HG03460 (cell line): ENCODE measurements around the gene CD99L2.
A peak's percentile ranks its signal among the peaks of the same experiment; 100 is the strongest.
"Not testable (repeated sequence)": the region's sequence is repeated elsewhere in the genome, so short reads cannot be mapped to it uniquely, and the experiment has no call there.

Source experiments
- ATAC-seq: cut with Tn5 transposase; IDR thresholded peaks from one replicate; pipeline ENCODE4 v1.9.1; 2021; ENCODE audit not compliant: unreplicated experiment

The CD99L2 gene

DNA sequence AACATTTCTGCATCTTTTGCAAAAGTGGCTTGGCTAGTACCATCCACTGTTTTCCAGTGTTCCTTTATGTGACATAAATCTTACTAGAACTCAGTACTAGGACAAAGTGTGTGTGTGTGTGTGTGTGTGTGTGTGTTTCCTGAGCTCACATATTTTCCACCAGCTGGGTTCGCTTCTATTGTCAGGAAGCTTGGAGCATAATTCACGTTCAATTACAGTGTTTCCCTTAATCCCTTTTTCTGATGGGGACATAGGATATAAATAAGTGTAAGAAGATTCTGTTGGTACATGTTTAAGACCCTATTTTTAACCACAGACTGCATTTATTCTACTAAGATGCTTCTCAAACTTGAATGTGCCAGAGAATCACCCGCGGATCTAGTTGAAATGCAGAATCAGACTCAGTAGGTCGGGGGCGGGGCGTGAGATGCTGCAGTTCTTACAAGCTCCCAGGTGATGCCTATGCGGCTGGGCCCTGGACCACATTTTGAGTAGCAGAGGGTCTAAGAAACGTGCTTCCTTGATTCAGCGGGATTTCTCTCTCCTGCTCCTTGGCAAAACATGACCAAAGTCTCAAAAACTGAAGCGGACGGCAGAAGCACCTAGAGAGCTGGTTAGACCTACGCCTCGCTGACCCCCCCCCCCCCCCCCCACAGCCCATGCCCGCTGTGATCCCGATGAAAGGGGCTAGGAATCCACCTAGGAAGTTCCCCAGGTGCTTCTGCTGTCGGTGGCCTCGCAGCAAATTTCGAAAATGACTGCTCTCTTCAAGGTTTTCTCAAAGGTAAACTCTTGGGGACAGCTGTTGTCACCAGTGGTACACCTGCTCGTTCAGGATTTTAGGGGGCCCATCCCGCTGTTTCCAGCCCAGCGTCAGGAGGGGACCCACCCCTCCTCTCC is 797 bp downstream of the CD99L2 start:
- ATAC-seq = no peak

DNA sequence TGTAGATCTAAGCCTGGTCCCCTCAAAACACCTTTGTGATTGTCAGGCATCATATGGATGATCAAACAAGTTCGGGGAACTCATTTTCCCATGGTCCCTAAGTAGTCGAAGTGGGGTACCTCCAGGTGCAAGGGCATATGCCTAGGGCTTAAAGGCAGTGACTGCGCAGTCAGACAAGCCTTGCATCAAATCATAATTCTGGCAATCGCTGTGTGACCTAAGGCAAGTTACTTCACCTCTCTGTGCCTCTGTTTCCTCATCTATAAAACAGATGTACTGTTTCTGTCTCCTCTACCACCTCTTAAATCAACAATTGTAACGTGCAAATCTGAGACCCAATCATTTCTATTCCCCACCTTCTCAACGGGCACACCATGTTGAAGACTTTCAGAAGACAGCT is 1.8 kb downstream of the CD99L2 start:
- no peak for ATAC-seq

- no peak for ATAC-seq
These were observed 4.5 kb downstream of the CD99L2 start for GRCh38 chrX:150893936-150894335.

- ATAC-seq = no peak
These were observed 9.3 kb downstream of the CD99L2 start for GRCh38 chrX:150889131-150889530.

- no peak for ATAC-seq
These were observed 10.5 kb downstream of the CD99L2 start for GRCh38 chrX:150887906-150888465.

- not testable (repeated sequence) for ATAC-seq
These were observed 11.2 kb downstream of the CD99L2 start for GRCh38 chrX:150887268-150887667.

GRCh38 chrX:150886381-150886780 is 12.1 kb downstream of the CD99L2 start:
- no peak for ATAC-seq

- ATAC-seq = no peak
These were observed 17.7 kb downstream of the CD99L2 start for GRCh38 chrX:150880808-150881165.

GRCh38 chrX:150879855-150880807 is 18.3 kb downstream of the CD99L2 start:
- peak; percentile 79 for ATAC-seq

GRCh38 chrX:150875621-150876020 is 22.8 kb downstream of the CD99L2 start:
- not testable (repeated sequence) for ATAC-seq

DNA sequence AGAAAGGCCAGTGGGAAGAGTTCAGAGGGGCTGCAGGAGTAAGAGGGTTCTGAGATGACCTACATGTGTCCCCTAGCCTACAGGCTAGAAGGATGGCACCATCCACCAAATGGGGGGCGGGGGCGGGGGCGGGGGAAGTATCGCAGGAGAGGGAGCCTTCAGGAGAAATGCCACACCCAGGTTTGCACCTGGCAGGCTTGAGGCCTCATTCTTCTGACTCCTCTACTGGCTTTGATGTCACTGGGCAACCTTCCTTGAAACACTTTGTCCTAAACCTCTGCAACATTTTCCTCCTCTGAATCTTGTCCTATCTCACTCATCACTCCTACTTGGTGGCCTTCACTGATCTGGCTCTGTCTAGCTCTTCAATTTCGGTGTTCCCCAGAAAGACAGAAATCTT is 24.0 kb downstream of the CD99L2 start:
- ATAC-seq = no peak

GRCh38 chrX:150873616-150874015 is 24.9 kb downstream of the CD99L2 start:
- ATAC-seq = peak; percentile 73

GRCh38 chrX:150872773-150873336 is 25.6 kb downstream of the CD99L2 start:
- ATAC-seq = no peak

DNA sequence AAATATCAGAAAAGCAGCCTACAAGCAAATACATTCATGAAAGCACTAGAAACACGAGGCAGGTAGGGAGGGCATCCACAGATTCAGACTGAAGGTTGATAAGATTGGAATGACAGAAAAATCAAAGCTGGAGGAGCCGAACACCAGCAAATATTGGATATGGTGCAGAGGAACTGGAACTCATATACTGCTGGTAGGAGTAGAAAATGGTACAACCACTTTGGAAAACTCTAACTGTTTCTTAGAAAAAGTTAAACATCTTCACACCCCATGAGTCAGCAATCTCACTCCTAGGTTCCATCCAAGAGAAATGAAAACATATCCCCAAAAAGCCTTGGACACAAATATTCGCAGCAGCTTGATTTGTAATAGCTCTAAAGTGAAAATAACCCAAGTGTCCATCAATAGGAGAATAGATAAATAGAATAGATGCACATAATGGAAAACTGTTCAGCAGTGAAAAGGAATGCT is 27.1 kb downstream of the CD99L2 start:
- ATAC-seq = no peak

GRCh38 chrX:150870487-150871340 is 27.8 kb downstream of the CD99L2 start:
- no peak for ATAC-seq

DNA sequence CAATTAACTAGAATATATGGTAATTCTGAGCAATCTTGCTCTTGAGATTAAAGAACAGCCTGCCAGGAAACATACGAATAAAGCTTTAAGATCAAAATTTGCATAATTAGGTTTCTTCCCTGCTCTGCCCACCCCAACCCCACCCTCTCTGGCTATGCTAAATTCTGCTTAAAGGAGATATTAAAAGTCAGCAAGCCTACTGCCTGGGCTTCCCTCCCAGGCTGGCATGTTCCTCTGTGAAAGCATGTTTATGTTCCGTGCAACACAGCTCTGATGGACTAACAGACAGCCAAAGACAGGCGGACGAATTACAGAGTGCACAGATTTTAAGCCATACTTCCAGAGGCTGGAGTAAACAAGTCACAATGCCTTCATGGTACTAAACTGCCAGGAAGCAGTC is 28.4 kb downstream of the CD99L2 start:
- ATAC-seq = no peak

- ATAC-seq = no peak
These were observed 29.0 kb downstream of the CD99L2 start for GRCh38 chrX:150869450-150869849.

GRCh38 chrX:150868625-150869024 is 29.8 kb downstream of the CD99L2 start:
- no peak for ATAC-seq

- no peak for ATAC-seq
These were observed 34.3 kb downstream of the CD99L2 start for GRCh38 chrX:150864127-150864526.

GRCh38 chrX:150863191-150863590 is 35.3 kb downstream of the CD99L2 start:
- ATAC-seq = no peak
